Measurements from ENCODE around the gene RMND5B. TPM values are rescaled to one million over a fixed set of nuclear protein-coding genes. Genes with fewer than 3 reads are reported as not detected.

Gene RMND5B
- total RNA-seq, 2 experiments from 2014 or later = 12.0 to 13.8 TPM

DNA sequence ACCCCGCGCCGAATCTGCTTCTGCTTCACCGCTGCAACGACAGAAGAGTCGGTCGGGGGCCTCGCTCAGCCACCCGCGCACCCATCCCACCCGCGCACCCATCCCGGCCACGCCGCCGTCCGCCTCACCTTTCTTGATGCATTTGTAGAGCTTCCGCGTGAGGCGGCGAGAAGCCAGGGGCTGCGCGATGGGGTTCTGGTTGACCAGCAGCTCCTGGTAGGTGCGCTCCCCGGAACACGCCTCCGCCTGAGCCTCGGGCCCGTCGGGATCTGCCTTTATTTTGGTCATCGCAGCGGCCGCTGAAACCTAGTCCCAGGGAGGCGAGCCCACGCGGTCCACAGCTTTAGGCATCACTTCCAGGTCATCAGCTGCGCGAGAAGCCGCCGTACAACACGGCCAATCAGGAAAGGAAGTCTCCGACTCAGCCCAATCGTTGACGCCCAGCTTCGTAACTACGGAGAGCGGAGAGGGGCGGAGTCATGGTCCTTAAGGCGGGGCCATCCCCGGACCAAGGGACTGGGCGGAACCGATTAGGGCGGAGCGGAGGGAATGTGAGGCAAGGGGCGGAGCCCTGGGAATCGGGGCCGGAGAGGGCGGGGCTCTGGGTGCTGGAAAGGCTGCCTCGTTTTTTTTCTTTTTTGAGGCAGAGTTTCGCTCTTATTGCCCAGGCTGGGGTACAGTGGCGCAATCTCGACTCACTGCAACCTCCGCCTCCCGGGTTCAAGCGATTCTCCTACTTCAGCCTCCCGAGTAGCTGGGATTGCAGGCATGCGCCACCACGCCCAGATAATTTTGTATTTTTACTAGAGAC lies 22.9 kb downstream of the RMND5B start, which contains the start of gene NHP2:
Gene NHP2 (minus strand): TSS at position 356 of the 811 bp plus-strand sequence. CDS start 68 bp downstream, at position 288.
- Histone ChIP-seq H3K36me3 (ENCODE audit: insufficient read depth, low read length) (peaks cover 33% of the 10 kb centered on the region), H3K9me3 (ENCODE audit: control insufficient read depth in 1 of 2, insufficient read depth in 1 of 2, low read length in 2 of 2) (no peaks in the 10 kb centered on the region), H3K4me1 (ENCODE audit: insufficient read depth, low read length) (peaks cover 35% of the 10 kb centered on the region), H3K27ac (ENCODE audit: low read depth in 1 of 2, low read length in 2 of 2) (peak within 1 kb of the TSS; percentile 28 to 29), H3K27me3 (ENCODE audit: control insufficient read depth in 1 of 2, insufficient read depth in 2 of 2, low read length in 2 of 2) (no peaks in the 10 kb centered on the region), H3K4me3 (ENCODE audit: low read length) (peak within 1 kb of the TSS; percentile 76)
- Mint-ChIP-seq H3K27ac (peak within 1 kb of the TSS; percentile 83), H3K4me3 (peak within 1 kb of the TSS; percentile 91), H3K36me3 (ENCODE audit: low read depth) (peaks cover 40% of the 10 kb centered on the region), H3K4me1 (ENCODE audit: low read depth) (peaks cover 24% of the 10 kb centered on the region), H3K27me3 (no peaks in the 10 kb centered on the region), H3K9me3 (no peaks in the 10 kb centered on the region)
- DNase-seq (peak; percentile 94 to 100 (median 97)), ATAC-seq (ENCODE audit: poor library complexity) (peak; percentile 98)
- intact Hi-C loops (cut with DNase I, micrococcal nuclease) = loop anchor here in 1 of 2 experiments (2.0 to 10.0 kb wide), 4 partner anchors 53 to 849 kb away; partner anchors contain the start of genes B4GALT7, LMAN2, PRELID1 and RAB24
- ChIA-PET CTCF (interaction anchor here (0.8 to 1.1 kb wide), 4 partner anchors 10 to 50 kb away, joined by 3 to 6 read pairs (median 4); partner anchors contain the start of gene HNRNPAB), POLR2A (interaction anchor here (0.6 to 2.5 kb wide), 15 partner anchors 10 to 1397 kb away, joined by 3 to 23 read pairs (median 4); partner anchors contain the start of genes HNRNPAB, RMND5B, RUFY1 and TMED9)
- TF ChIP-seq CTCF (IDR thresholded peaks at IDR 0.05) = no peak

DNA sequence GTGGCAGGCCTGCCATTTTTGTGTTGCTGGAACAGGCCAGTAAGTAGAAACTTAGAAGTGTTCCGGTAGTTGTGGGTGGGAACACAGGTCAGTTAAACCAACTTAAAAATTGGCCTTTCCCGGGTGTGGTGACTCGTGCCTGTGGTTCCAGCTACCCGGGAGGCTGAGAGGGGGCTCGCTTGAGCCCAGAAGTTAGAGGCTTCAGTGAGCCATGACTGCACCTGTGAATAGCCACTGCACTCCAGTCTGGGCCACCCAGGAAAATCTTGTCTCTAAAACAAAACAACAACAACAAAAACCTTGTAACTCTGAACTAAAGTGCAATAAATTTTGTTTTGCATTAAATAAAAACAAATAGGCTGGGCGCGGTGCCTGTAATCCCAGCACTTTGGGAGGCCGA lies 24.3 kb downstream of the RMND5B start:
- no peaks in the 10 kb centered on the region for H3K27me3 ChIP-seq (ENCODE audit: control insufficient read depth in 1 of 2, insufficient read depth in 2 of 2, low read length in 2 of 2)
- ATAC-seq (ENCODE audit: poor library complexity) (no peak), DNase-seq (no peak)
- peaks cover 20% of the 10 kb centered on the region for H3K36me3 ChIP-seq (ENCODE audit: insufficient read depth, low read length)
- peaks cover 30% of the 10 kb centered on the region for H3K4me1 ChIP-seq (ENCODE audit: insufficient read depth, low read length)
- Mint-ChIP-seq H3K9me3 (no peaks in the 10 kb centered on the region), H3K4me1 (ENCODE audit: low read depth) (peaks cover 24% of the 10 kb centered on the region), H3K36me3 (ENCODE audit: low read depth) (peaks cover 27% of the 10 kb centered on the region), H3K27ac (no peak overlapping the region), H3K27me3 (no peaks in the 10 kb centered on the region), H3K4me3 (peak overlapping the region; percentile 91)
- intact Hi-C loops (cut with DNase I, micrococcal nuclease) = loop anchor here in 1 of 2 experiments (10.0 kb wide), 1 partner anchor 850 kb away; the partner anchor contains the start of genes PRELID1 and RAB24
- TF ChIP-seq CTCF (IDR thresholded peaks at IDR 0.05) = no peak
- POLR2A ChIA-PET = no interaction called here
- H3K9me3 ChIP-seq (ENCODE audit: control insufficient read depth in 1 of 2, insufficient read depth in 1 of 2, low read length in 2 of 2) = no peaks in the 10 kb centered on the region
- H3K4me3 ChIP-seq (ENCODE audit: low read length) = no peak overlapping the region
- CTCF ChIA-PET = no interaction called here
- no peak overlapping the region for H3K27ac ChIP-seq (ENCODE audit: low read depth in 1 of 2, low read length in 2 of 2)

DNA sequence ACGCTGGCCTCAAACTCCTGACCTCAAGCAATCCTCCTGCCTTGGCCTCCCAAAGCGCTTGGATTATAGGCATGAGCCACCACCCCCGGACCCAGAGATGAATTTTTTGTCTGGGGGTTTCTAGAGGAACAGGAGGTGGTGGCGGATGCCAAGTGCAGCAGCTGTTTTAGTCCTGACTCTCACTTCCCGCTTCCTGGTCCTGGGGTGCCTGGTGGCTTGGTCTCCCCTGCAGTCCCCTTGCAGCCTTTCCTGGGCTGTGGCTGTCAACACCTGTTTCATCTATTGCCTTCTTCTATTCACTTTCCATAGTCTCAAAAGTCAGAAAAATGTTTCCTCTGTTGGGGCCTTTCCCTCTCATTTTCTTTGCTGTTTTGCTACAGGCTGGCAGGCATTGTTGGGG lies 29.4 kb downstream of the RMND5B start:
- H3K27me3 Mint-ChIP-seq = peaks cover 18% of the 10 kb centered on the region
- Histone ChIP-seq H3K27me3 (ENCODE audit: control insufficient read depth in 1 of 2, insufficient read depth in 2 of 2, low read length in 2 of 2) (no peaks in the 10 kb centered on the region), H3K4me1 (ENCODE audit: insufficient read depth, low read length) (peaks cover 7% of the 10 kb centered on the region), H3K36me3 (ENCODE audit: insufficient read depth, low read length) (no peaks in the 10 kb centered on the region), H3K4me3 (ENCODE audit: low read length) (no peak overlapping the region), H3K27ac (ENCODE audit: low read depth in 1 of 2, low read length in 2 of 2) (no peak overlapping the region), H3K9me3 (ENCODE audit: control insufficient read depth in 1 of 2, insufficient read depth in 1 of 2, low read length in 2 of 2) (no peaks in the 10 kb centered on the region)
- ChIA-PET CTCF (interaction anchor here (0.6 to 1.7 kb wide), 3 partner anchors 12 to 84 kb away, joined by 3 to 5 read pairs (median 4); no protein-coding TSS in a partner anchor), POLR2A (no interaction called here)
- H3K27ac Mint-ChIP-seq = no peak overlapping the region
- no peak for TF ChIP-seq CTCF (IDR thresholded peaks at IDR 0.05)
- no peaks in the 10 kb centered on the region for H3K36me3 Mint-ChIP-seq (ENCODE audit: low read depth)
- DNase-seq (peak in 1 of 14 experiments; percentile 12), ATAC-seq (ENCODE audit: poor library complexity) (no peak)
- no peak overlapping the region for H3K4me3 Mint-ChIP-seq
- H3K9me3 Mint-ChIP-seq = no peaks in the 10 kb centered on the region
- H3K4me1 Mint-ChIP-seq (ENCODE audit: low read depth) = peaks cover 10% of the 10 kb centered on the region
- intact Hi-C loops (cut with DNase I, micrococcal nuclease) = no loop called here

Measured in CD4-positive, alpha-beta T cell (primary cell).